Germinal center (tissue), 1 donor: Measurements from ENCODE around the gene MAN1B1.
A peak's percentile ranks its signal among the peaks of the same experiment; 100 is the strongest.

Experiments used
- DNase-seq: peaks from one replicate; pipeline ENCODE4 v3.0.0; 2012; ENCODE audit warnings: mixed read lengths, low spot score

Gene MAN1B1

GRCh38 chr9:137146527-137146918 is 59.7 kb downstream of the MAN1B1 start:
- DNase-seq = no peak

GRCh38 chr9:137147091-137147792 is 60.5 kb downstream of the MAN1B1 start:
- DNase-seq = no peak

GRCh38 chr9:137147793-137148160 is 61.0 kb downstream of the MAN1B1 start:
- no peak for DNase-seq

GRCh38 chr9:137148242-137148641 is 61.5 kb downstream of the MAN1B1 start:
- DNase-seq = no peak

- DNase-seq = no peak
Observed at GRCh38 chr9:137148661-137149060, 61.9 kb downstream of the MAN1B1 start.

GRCh38 chr9:137149363-137149762 is 62.6 kb downstream of the MAN1B1 start:
- DNase-seq = no peak

GRCh38 chr9:137149942-137150616 is 63.3 kb downstream of the MAN1B1 start:
- DNase-seq = peak; percentile 63

GRCh38 chr9:137150617-137151457 is 64.1 kb downstream of the MAN1B1 start:
- DNase-seq = peak; percentile 81

- no peak for DNase-seq
Observed at GRCh38 chr9:137152844-137153405, 66.1 kb downstream of the MAN1B1 start.

- peak; percentile 81 for DNase-seq
Observed at GRCh38 chr9:137156567-137157375, 70.0 kb downstream of the MAN1B1 start.

GRCh38 chr9:137157618-137158415 is 71.0 kb downstream of the MAN1B1 start:
- DNase-seq = no peak

GRCh38 chr9:137158625-137159024 is 71.8 kb downstream of the MAN1B1 start:
- DNase-seq = no peak
